ENCODE measurements around the gene CYTH1. TPM values are rescaled to one million over a fixed set of nuclear protein-coding genes. Genes with fewer than 3 reads are reported as not detected.

Gene CYTH1
- total RNA-seq, 1 experiment from 2014 or later: 46.7 TPM

DNA sequence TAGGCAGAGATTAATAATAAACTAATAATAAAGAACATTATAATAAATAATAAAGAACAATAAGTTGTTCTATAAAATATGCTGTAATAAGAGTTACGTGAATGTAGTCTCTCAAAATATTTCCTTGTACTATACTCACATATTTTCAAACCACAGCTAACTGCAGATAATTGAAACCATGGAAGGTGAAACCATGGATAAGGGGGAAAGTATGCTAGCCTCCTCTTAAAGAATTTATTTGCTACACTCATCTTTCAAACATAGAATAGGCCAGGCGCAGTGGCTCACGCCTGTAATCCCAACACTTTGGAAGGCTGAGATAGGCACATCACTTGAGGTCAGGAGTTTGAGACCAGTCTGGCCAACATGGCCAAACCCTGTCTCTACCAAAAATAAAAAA lies 18.5 kb downstream of the CYTH1 start:
- H3K9me3 ChIP-seq (ENCODE audit: control insufficient read depth, insufficient read depth, low read depth, low read length): no peaks in the 10 kb centered on the region
- H3K4me1 ChIP-seq (ENCODE audit: control insufficient read depth, insufficient read depth, low read length): 0 out of 2 replicates have a peak, but pooled peaks cover 6% of the 10 kb centered on the region
- no peak for DNase-seq (ENCODE audit: low read depth, low spot score)
- intact Hi-C loops (cut with micrococcal nuclease; ENCODE audit: unreplicated experiment): no loop called here
- in situ Hi-C loops (cut with HindIII; ENCODE audit: low pct_unique_long_range_greater_than_20kb, low sequenced_read_pairs): no loop called here
- no peaks in the 10 kb centered on the region for H3K27me3 ChIP-seq (ENCODE audit: control insufficient read depth, insufficient read depth, low read length)
- TF ChIP-seq SIN3A (IDR thresholded peaks at IDR 0.05; ENCODE audit: borderline replicate concordance, insufficient read depth, low read depth, low read length): no peak
- TF ChIP-seq, protein P1, sequence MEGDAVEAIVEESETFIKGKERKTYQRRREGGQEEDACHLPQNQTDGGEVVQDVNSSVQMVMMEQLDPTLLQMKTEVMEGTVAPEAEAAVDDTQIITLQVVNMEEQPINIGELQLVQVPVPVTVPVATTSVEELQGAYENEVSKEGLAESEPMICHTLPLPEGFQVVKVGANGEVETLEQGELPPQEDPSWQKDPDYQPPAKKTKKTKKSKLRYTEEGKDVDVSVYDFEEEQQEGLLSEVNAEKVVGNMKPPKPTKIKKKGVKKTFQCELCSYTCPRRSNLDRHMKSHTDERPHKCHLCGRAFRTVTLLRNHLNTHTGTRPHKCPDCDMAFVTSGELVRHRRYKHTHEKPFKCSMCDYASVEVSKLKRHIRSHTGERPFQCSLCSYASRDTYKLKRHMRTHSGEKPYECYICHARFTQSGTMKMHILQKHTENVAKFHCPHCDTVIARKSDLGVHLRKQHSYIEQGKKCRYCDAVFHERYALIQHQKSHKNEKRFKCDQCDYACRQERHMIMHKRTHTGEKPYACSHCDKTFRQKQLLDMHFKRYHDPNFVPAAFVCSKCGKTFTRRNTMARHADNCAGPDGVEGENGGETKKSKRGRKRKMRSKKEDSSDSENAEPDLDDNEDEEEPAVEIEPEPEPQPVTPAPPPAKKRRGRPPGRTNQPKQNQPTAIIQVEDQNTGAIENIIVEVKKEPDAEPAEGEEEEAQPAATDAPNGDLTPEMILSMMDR (IDR thresholded peaks at IDR 0.05): no peak
- no peak for TF ChIP-seq TCF7L2 (IDR thresholded peaks at IDR 0.05; ENCODE audit: low read depth, low read length)
- TF ChIP-seq POLR2AphosphoS5 (IDR thresholded peaks at IDR 0.05; ENCODE audit: low read depth, low read length): no peak
- no peak overlapping the region for H3K27ac ChIP-seq (ENCODE audit: low read length)
- CTCF ChIA-PET: no interaction called here
- BruUV-seq (replicated peaks): no TSS peak
- POLR2A ChIA-PET: interaction anchor here (0.6 kb wide), 1 partner anchor 60 kb away, joined by 5 read pairs; no protein-coding TSS in a partner anchor
- H3K4me3 ChIP-seq (ENCODE audit: low read depth in 2 of 2, low read length in 2 of 2): no peak overlapping the region
- no peaks in the 10 kb centered on the region for H3K36me3 ChIP-seq (ENCODE audit: control insufficient read depth, insufficient read depth, low read length)
- ATAC-seq: no peak

DNA sequence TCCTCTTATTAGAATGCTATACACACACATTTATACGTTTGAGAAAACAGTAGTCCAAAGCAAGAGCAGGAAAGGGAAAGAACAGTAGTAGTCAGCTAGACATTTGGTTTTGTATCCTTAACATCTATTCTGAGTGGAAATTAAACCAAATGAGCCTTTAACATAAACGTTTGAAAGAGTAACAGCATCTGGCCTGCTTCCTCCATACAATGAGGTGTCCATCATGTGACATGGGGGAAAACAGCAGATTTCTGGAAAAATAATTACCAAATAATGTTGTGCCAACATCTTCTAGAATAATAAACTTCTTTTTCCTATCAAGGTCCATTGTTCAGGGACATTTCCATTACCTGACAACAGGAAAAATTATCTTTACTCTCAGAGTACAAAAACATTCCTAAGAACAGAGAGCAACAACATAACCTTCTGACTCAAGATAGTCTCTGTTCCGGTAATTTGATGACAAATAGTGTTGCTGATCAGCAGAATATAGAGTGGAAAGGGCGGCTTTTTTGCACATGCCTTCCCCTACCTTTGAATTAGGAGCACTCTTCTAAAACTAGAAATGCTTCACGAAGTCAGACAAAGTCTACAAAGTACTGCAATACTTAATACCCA lies 20.2 kb downstream of the CYTH1 start:
- Histone ChIP-seq H3K4me1 (ENCODE audit: control insufficient read depth, insufficient read depth, low read length) (peaks cover 6% of the 10 kb centered on the region; the same call in 1 of the 2 replicates), H3K27me3 (ENCODE audit: control insufficient read depth, insufficient read depth, low read length) (no peaks in the 10 kb centered on the region), H3K27ac (ENCODE audit: low read length) (no peak overlapping the region), H3K4me3 (ENCODE audit: low read depth in 2 of 2, low read length in 2 of 2) (no peak overlapping the region), H3K36me3 (ENCODE audit: control insufficient read depth, insufficient read depth, low read length) (no peaks in the 10 kb centered on the region), H3K9me3 (ENCODE audit: control insufficient read depth, insufficient read depth, low read depth, low read length) (no peaks in the 10 kb centered on the region)
- TF ChIP-seq, protein P2, sequence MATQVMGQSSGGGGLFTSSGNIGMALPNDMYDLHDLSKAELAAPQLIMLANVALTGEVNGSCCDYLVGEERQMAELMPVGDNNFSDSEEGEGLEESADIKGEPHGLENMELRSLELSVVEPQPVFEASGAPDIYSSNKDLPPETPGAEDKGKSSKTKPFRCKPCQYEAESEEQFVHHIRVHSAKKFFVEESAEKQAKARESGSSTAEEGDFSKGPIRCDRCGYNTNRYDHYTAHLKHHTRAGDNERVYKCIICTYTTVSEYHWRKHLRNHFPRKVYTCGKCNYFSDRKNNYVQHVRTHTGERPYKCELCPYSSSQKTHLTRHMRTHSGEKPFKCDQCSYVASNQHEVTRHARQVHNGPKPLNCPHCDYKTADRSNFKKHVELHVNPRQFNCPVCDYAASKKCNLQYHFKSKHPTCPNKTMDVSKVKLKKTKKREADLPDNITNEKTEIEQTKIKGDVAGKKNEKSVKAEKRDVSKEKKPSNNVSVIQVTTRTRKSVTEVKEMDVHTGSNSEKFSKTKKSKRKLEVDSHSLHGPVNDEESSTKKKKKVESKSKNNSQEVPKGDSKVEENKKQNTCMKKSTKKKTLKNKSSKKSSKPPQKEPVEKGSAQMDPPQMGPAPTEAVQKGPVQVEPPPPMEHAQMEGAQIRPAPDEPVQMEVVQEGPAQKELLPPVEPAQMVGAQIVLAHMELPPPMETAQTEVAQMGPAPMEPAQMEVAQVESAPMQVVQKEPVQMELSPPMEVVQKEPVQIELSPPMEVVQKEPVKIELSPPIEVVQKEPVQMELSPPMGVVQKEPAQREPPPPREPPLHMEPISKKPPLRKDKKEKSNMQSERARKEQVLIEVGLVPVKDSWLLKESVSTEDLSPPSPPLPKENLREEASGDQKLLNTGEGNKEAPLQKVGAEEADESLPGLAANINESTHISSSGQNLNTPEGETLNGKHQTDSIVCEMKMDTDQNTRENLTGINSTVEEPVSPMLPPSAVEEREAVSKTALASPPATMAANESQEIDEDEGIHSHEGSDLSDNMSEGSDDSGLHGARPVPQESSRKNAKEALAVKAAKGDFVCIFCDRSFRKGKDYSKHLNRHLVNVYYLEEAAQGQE (IDR thresholded peaks at IDR 0.05; ENCODE audit: insufficient read depth in 1 of 2, low read depth in 2 of 2, low read length in 1 of 2): no peak
- TF ChIP-seq TCF7L2 (IDR thresholded peaks at IDR 0.05; ENCODE audit: low read depth, low read length): no peak
- TF ChIP-seq SIN3A (IDR thresholded peaks at IDR 0.05; ENCODE audit: borderline replicate concordance, insufficient read depth, low read depth, low read length): no peak
- no peak for TF ChIP-seq POLR2AphosphoS5 (IDR thresholded peaks at IDR 0.05; ENCODE audit: low read depth, low read length)
- DNase-seq (ENCODE audit: low read depth, low spot score): no peak
- no peak for ATAC-seq
- intact Hi-C loops (cut with micrococcal nuclease; ENCODE audit: unreplicated experiment): no loop called here
- in situ Hi-C loops (cut with HindIII; ENCODE audit: low pct_unique_long_range_greater_than_20kb, low sequenced_read_pairs): no loop called here
- TSS peak; percentile 17 for BruUV-seq (replicated peaks)
- POLR2A ChIA-PET: no interaction called here
- CTCF ChIA-PET: no interaction called here

DNA sequence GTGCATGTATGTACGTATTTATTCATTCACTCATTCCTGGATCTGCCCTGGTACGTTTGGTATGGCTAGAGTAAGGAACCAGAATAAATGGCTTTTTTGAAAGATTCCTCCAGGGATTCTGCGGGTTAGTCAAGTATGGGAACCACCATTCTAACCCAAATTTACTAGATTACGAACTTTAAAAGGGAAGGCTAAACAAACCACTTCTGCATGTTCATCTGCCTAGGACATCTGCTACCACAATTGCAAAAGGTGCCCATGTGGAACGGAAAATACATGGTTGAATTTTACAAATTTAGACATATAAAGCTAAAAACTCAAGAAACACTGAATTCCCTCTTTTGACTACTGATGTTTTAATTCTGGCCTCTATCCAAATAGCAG lies 22.1 kb downstream of the CYTH1 start:
- Histone ChIP-seq H3K9me3 (ENCODE audit: control insufficient read depth, insufficient read depth, low read depth, low read length) (no peaks in the 10 kb centered on the region), H3K4me3 (ENCODE audit: low read depth in 2 of 2, low read length in 2 of 2) (no peak overlapping the region), H3K4me1 (ENCODE audit: control insufficient read depth, insufficient read depth, low read length) (peaks cover 3% of the 10 kb centered on the region; the same call in 1 of the 2 replicates), H3K27ac (ENCODE audit: low read length) (no peak overlapping the region), H3K27me3 (ENCODE audit: control insufficient read depth, insufficient read depth, low read length) (no peaks in the 10 kb centered on the region), H3K36me3 (ENCODE audit: control insufficient read depth, insufficient read depth, low read length) (no peaks in the 10 kb centered on the region)
- DNase-seq (ENCODE audit: low read depth, low spot score) (no peak), ATAC-seq (no peak)
- BruUV-seq (replicated peaks): no TSS peak
- intact Hi-C loops (cut with micrococcal nuclease; ENCODE audit: unreplicated experiment) (no loop called here), in situ Hi-C loops (cut with HindIII; ENCODE audit: low pct_unique_long_range_greater_than_20kb, low sequenced_read_pairs) (no loop called here)
- no peak for TF ChIP-seq SIN3A (IDR thresholded peaks at IDR 0.05; ENCODE audit: borderline replicate concordance, insufficient read depth, low read depth, low read length)
- TF ChIP-seq POLR2AphosphoS5 (IDR thresholded peaks at IDR 0.05; ENCODE audit: low read depth, low read length): no peak
- TF ChIP-seq, protein P2 (IDR thresholded peaks at IDR 0.05; ENCODE audit: insufficient read depth in 1 of 2, low read depth in 2 of 2, low read length in 1 of 2): no peak
- TF ChIP-seq, protein P1 (IDR thresholded peaks at IDR 0.05): no peak
- no peak for TF ChIP-seq TCF7L2 (IDR thresholded peaks at IDR 0.05; ENCODE audit: low read depth, low read length)
- ChIA-PET CTCF (no interaction called here), POLR2A (no interaction called here)
